Measurements from ENCODE around the gene PLPPR3. TPM values are rescaled to one million over a fixed set of nuclear protein-coding genes. Genes with fewer than 3 reads are reported as not detected.
A peak's percentile ranks its signal among the peaks of the same experiment; 100 is the strongest.

Gene PLPPR3
- total RNA-seq, 1 donor from 2014 or later, result not detected

- no peak for DNase-seq
- Histone ChIP-seq H3K27ac (replicated peaks) (no peak overlapping the region), H3K27me3 (ENCODE audit: low read depth) (peaks cover 6% of the 10 kb centered on the region), H3K36me3 (peaks cover 10% of the 10 kb centered on the region), H3K4me1 (peaks cover 54% of the 10 kb centered on the region), H3K4me3 (no peak overlapping the region), H3K9me3 (replicated peaks) (no peaks in the 10 kb centered on the region)
- no peak for TF ChIP-seq CTCF (IDR thresholded peaks at IDR 0.05; ENCODE audit: borderline replicate concordance)
- intact Hi-C loops (cut with micrococcal nuclease), result no loop called here
Measured at GRCh38 chr19:867855-868457, 46.2 kb upstream of the PLPPR3 start.

- no peak overlapping the region for H3K27ac ChIP-seq (replicated peaks)
- no peak for TF ChIP-seq CTCF (IDR thresholded peaks at IDR 0.05; ENCODE audit: borderline replicate concordance)
- H3K4me3 ChIP-seq, result no peak overlapping the region
- H3K36me3 ChIP-seq, result peaks cover 10% of the 10 kb centered on the region
- H3K9me3 ChIP-seq (replicated peaks), result no peaks in the 10 kb centered on the region
- intact Hi-C loops (cut with micrococcal nuclease), result no loop called here
- peaks cover 8% of the 10 kb centered on the region for H3K27me3 ChIP-seq (ENCODE audit: low read depth)
- DNase-seq, result no peak
- H3K4me1 ChIP-seq, result peaks cover 56% of the 10 kb centered on the region
Measured at GRCh38 chr19:867301-867793, 45.6 kb upstream of the PLPPR3 start.

- Histone ChIP-seq H3K4me1 (peaks cover 51% of the 10 kb centered on the region), H3K4me3 (no peak overlapping the region), H3K36me3 (peaks cover 10% of the 10 kb centered on the region), H3K27ac (replicated peaks) (no peak overlapping the region), H3K27me3 (ENCODE audit: low read depth) (peaks cover 9% of the 10 kb centered on the region), H3K9me3 (replicated peaks) (no peaks in the 10 kb centered on the region)
- no peak for DNase-seq
- intact Hi-C loops (cut with micrococcal nuclease), result no loop called here
- TF ChIP-seq CTCF (IDR thresholded peaks at IDR 0.05; ENCODE audit: borderline replicate concordance), result no peak
Measured at GRCh38 chr19:866769-867300, 45.1 kb upstream of the PLPPR3 start.

GRCh38 chr19:863315-863620 lies 41.5 kb upstream of the PLPPR3 start:
- H3K4me1 ChIP-seq, result peaks cover 40% of the 10 kb centered on the region
- H3K4me3 ChIP-seq, result peak overlapping the region; percentile 25
- no peak for DNase-seq
- H3K36me3 ChIP-seq, result peaks cover 8% of the 10 kb centered on the region
- H3K27me3 ChIP-seq (ENCODE audit: low read depth), result peaks cover 42% of the 10 kb centered on the region
- TF ChIP-seq CTCF (IDR thresholded peaks at IDR 0.05; ENCODE audit: borderline replicate concordance), result no peak
- peak overlapping the region; percentile 30 for H3K27ac ChIP-seq (replicated peaks)
- no peaks in the 10 kb centered on the region for H3K9me3 ChIP-seq (replicated peaks)
- intact Hi-C loops (cut with micrococcal nuclease), result no loop called here

- Histone ChIP-seq H3K36me3 (peaks cover 2% of the 10 kb centered on the region), H3K4me1 (peaks cover 35% of the 10 kb centered on the region), H3K27ac (replicated peaks) (no peak overlapping the region), H3K27me3 (ENCODE audit: low read depth) (peaks cover 47% of the 10 kb centered on the region), H3K9me3 (replicated peaks) (no peaks in the 10 kb centered on the region), H3K4me3 (peak overlapping the region; percentile 65)
- intact Hi-C loops (cut with micrococcal nuclease), result no loop called here
- no peak for DNase-seq
- no peak for TF ChIP-seq CTCF (IDR thresholded peaks at IDR 0.05; ENCODE audit: borderline replicate concordance)
Measured at GRCh38 chr19:862581-863314, 41.0 kb upstream of the PLPPR3 start.
